GM20000 (cell line): ENCODE data around the gene PKP3.

Experiments
- DNase-seq: peaks from one replicate; pipeline ENCODE4 v3.0.0; 2012; ENCODE audit warnings: low spot score
- TF ChIP-seq, protein P1 (sequence below): IDR thresholded peaks from 2 replicates; pipeline ENCODE4 v1.5.1; 2012; ENCODE audit warnings: mild to moderate bottlenecking, control low read depth; ENCODE audit errors: extremely low read depth, missing control alignments

Gene PKP3

DNA sequence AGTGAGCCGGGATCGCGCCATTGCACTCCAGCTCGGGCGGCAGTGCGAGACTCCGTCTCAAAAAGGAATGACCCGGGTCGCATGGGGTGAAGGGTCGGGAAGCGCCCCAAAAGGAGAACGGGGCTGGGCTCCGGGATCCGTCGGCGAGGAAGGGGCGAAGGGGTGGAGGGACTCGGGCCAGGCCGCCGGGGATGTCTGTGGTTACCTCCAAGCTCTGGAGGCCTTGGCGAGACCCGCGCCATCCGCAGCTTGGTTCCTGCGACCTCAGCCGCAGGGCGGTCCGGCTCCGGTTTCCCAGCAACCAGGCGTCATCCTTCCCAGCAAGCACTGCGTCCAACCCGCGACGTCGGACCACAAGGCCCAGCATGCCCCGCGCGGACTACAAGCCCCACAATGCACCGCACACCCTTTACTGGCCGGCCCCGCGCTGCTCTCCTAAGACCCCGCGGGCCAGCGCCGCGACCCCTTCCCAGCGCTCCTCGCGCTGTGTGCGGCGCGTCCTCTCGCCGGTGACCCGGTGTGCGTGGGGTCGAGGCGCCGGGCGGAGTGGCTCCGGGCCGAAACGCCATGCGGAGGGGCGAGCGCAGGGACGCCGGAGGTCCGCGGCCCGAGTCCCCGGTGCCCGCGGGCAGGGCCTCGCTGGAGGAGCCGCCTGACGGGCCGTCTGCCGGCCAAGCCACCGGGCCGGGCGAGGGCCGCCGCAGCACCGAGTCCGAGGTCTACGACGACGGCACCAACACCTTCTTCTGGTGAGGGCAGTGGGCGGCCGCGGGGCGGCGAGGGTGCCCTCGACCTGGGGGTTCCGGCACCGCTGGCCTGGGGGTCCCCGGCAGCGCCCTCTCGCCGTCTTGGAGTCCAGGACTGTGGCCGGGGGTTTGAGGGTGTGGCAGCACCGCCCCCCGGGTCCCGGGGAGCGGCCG lies 56.1 kb downstream of the PKP3 start, which contains the start of gene PTDSS2:
PTDSS2 (plus strand) TSS at position 391 of the 920 bp plus-strand sequence; CDS start at position 568, 177 bp downstream.
- TF ChIP-seq, protein P1, sequence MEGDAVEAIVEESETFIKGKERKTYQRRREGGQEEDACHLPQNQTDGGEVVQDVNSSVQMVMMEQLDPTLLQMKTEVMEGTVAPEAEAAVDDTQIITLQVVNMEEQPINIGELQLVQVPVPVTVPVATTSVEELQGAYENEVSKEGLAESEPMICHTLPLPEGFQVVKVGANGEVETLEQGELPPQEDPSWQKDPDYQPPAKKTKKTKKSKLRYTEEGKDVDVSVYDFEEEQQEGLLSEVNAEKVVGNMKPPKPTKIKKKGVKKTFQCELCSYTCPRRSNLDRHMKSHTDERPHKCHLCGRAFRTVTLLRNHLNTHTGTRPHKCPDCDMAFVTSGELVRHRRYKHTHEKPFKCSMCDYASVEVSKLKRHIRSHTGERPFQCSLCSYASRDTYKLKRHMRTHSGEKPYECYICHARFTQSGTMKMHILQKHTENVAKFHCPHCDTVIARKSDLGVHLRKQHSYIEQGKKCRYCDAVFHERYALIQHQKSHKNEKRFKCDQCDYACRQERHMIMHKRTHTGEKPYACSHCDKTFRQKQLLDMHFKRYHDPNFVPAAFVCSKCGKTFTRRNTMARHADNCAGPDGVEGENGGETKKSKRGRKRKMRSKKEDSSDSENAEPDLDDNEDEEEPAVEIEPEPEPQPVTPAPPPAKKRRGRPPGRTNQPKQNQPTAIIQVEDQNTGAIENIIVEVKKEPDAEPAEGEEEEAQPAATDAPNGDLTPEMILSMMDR: no peak
- DNase-seq: peak; percentile 98

DNA sequence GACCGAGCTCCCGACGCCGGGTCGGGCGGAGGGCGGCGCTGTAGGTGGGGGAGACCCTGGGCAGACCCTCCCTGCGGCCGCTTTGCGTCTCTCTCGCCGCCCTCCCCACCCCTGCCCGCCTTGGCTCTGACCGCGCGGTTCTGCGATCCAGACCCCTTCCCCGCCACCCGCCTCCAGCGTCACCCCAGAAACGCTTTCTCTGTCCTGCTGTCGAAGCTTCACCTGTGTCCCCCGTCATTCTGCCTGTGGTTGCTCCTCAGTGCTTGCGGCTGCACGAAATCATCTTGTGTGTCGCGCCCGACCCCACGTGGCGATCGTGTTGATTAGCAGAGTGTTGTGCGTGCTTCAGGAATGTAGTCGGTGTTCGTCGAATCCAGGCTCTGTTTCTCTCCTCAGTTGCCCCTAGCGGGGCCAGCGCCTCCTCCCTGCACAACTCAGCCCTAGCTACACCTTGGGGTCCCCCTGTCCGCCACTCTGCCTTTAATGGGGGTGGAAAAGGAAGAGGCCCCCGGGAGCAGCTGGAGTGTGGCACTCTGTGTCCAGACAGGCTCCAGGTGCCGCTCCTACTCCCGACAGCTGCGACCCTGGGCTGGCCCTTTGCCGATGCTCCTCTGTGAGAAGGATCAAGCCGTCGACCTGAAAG lies 56.9 kb downstream of the PKP3 start:
- TF ChIP-seq, protein P1: no peak

DNA sequence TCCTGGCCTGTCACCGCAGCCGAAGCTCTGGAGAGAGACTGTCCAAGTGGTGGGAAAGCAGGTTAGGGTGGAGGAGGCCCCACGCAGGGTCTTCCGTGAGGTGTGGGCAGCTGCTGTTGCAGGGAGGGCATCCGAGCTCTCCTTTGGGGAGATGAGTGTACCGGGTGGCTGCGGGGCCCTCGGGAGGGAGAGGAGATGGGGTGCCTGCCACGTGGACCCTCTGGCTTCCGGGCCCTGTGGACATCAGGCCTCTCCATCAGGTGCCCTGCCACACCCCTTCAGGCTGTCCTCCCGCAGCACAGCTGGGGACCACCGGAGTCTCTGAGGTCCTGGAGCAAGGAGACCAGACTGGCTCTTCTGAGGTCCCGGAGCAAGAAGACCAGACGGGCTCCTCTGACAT lies 57.7 kb downstream of the PKP3 start:
- no peak for DNase-seq
- TF ChIP-seq, protein P1: no peak

More for the DNA sequence above, 56.9 kb downstream of the PKP3 start:
- peak; percentile 71 for DNase-seq

DNA sequence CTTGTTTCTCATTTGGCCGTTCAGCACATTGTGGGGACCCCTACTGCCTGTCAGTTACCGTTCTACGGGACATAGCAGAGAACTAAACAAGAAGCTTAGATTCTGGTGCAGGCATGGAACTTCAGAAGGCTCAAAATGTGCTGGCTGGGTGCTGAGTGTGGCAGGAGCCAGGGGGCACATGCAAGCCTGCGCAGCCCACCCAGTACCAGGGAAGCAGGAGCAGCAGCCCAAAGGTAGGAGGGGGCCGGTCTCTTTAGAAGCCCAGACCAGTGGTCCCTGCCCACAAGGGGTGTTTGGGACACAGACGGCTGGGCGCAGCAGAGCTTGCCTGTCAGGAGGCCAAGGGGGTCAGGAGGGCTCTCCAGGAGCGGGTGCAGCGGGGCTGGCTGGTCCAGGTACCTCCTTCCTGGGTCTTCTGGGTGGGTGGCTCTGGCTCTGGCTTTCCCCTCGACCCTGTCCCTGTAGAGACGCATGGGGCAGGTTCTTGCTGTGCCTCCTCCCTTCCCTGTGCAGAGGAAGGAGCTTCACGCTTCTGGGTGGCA lies 58.3 kb downstream of the PKP3 start:
- TF ChIP-seq, protein P1: no peak
- no peak for DNase-seq

DNA sequence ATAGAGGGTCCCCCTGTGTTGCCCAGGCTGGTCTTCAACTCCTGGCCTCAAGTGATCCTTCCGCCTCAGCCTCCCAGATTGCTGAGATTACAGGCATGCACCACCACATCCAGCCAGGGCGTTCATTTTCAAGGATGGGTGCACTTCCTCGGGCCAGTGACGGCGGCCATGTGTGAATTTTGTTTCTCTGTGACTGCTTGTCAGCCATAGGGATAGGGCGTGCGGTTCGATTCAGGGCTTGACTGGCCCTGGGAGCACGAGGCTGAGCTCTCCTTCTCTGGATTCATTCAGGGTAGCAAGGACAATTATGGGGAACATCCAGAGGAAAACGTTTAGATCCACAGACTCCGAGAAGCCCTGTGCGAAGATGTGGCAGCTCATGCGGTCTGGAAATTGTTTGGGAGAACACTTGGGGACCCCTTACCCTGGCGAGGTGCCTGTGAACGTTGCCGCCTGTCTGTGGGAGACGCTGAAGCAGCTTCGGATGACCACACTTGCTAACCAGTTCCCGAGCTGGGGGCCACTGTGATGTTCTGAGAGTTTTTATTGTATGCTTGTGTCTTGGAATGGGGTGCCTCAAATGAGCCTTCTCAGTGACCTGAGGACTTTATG lies 59.0 kb downstream of the PKP3 start:
- DNase-seq: no peak
- TF ChIP-seq, protein P1: no peak

DNA sequence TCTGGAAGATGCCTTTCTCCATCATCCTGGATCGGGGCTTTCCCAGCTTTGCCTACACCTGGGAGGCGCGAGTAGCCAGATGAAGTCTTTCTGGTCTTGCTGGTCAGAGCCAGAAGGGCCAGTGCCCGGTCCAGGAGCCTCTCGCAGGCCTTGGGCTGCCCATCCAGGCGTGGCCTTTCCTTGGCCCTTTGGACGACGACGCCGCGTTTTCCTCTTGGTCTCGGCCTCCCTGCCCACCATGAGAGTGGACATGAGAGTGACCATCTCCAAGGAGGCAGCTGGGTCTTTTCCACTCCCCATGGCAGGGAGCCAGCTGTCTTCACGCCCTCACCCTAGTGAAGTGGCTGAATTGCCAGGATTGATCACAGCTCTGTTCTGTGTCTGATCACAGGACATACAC lies 59.6 kb downstream of the PKP3 start:
- TF ChIP-seq, protein P1: no peak

More for the DNA sequence above, 59.6 kb downstream of the PKP3 start:
- no peak for DNase-seq
